Measurements from ENCODE around the gene PMEL. TPM values are rescaled to one million over a fixed set of nuclear protein-coding genes. Genes with fewer than 3 reads are reported as not detected.
A peak's percentile ranks its signal among the peaks of the same experiment; 100 is the strongest.

PMEL gene
- total and polyA plus RNA-seq, 9 of the 15 experiments (the other 6 are each of a cell fraction or from before 2014, with no cell fraction given), result 0.36 to 2.0 (median 0.98) TPM

DNA sequence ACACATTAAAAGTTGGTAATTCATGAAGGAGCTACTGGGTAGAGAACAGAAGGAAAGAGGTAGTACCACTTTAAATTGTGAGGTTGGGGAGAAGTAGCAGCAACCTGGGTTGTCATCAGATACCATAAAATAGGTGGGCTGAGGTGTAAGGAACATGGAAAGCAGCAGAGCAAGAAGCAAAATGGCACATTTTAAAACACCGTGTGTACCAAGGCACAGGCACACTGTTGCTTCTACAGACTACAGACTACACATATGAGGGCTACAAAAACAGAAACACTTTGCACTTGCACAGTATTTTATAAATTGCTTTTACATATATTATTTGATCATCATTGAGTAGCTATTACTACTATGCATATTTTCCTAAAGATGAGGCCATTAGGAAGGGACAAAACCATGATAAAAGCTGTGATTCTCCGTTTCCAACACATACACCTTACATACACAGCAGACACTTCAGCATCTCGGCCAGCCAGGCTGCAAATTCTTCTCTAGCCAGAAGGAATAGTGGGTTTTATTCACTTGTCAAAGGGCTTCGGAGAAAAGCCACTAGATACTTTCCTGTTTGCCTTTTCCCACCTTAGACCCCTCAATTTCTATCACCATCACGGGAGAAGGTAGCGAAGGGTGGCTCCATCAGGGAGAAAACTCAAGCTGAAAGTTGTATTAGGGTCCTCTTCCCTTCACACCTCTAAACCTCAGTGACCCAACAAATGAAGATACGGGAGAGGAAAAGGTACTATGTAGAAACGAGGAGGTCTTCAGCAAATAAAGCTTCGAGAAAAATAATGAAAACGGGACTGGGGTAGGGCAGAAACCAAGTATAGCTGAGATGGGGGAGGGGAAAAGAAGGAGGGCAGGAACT, 39.7 kb downstream of the PMEL start (continued):
- no peak for TF ChIP-seq KDM2B (CRISPR knock-in tag; IDR thresholded peaks at IDR 0.05)
- TF ChIP-seq, protein P1, sequence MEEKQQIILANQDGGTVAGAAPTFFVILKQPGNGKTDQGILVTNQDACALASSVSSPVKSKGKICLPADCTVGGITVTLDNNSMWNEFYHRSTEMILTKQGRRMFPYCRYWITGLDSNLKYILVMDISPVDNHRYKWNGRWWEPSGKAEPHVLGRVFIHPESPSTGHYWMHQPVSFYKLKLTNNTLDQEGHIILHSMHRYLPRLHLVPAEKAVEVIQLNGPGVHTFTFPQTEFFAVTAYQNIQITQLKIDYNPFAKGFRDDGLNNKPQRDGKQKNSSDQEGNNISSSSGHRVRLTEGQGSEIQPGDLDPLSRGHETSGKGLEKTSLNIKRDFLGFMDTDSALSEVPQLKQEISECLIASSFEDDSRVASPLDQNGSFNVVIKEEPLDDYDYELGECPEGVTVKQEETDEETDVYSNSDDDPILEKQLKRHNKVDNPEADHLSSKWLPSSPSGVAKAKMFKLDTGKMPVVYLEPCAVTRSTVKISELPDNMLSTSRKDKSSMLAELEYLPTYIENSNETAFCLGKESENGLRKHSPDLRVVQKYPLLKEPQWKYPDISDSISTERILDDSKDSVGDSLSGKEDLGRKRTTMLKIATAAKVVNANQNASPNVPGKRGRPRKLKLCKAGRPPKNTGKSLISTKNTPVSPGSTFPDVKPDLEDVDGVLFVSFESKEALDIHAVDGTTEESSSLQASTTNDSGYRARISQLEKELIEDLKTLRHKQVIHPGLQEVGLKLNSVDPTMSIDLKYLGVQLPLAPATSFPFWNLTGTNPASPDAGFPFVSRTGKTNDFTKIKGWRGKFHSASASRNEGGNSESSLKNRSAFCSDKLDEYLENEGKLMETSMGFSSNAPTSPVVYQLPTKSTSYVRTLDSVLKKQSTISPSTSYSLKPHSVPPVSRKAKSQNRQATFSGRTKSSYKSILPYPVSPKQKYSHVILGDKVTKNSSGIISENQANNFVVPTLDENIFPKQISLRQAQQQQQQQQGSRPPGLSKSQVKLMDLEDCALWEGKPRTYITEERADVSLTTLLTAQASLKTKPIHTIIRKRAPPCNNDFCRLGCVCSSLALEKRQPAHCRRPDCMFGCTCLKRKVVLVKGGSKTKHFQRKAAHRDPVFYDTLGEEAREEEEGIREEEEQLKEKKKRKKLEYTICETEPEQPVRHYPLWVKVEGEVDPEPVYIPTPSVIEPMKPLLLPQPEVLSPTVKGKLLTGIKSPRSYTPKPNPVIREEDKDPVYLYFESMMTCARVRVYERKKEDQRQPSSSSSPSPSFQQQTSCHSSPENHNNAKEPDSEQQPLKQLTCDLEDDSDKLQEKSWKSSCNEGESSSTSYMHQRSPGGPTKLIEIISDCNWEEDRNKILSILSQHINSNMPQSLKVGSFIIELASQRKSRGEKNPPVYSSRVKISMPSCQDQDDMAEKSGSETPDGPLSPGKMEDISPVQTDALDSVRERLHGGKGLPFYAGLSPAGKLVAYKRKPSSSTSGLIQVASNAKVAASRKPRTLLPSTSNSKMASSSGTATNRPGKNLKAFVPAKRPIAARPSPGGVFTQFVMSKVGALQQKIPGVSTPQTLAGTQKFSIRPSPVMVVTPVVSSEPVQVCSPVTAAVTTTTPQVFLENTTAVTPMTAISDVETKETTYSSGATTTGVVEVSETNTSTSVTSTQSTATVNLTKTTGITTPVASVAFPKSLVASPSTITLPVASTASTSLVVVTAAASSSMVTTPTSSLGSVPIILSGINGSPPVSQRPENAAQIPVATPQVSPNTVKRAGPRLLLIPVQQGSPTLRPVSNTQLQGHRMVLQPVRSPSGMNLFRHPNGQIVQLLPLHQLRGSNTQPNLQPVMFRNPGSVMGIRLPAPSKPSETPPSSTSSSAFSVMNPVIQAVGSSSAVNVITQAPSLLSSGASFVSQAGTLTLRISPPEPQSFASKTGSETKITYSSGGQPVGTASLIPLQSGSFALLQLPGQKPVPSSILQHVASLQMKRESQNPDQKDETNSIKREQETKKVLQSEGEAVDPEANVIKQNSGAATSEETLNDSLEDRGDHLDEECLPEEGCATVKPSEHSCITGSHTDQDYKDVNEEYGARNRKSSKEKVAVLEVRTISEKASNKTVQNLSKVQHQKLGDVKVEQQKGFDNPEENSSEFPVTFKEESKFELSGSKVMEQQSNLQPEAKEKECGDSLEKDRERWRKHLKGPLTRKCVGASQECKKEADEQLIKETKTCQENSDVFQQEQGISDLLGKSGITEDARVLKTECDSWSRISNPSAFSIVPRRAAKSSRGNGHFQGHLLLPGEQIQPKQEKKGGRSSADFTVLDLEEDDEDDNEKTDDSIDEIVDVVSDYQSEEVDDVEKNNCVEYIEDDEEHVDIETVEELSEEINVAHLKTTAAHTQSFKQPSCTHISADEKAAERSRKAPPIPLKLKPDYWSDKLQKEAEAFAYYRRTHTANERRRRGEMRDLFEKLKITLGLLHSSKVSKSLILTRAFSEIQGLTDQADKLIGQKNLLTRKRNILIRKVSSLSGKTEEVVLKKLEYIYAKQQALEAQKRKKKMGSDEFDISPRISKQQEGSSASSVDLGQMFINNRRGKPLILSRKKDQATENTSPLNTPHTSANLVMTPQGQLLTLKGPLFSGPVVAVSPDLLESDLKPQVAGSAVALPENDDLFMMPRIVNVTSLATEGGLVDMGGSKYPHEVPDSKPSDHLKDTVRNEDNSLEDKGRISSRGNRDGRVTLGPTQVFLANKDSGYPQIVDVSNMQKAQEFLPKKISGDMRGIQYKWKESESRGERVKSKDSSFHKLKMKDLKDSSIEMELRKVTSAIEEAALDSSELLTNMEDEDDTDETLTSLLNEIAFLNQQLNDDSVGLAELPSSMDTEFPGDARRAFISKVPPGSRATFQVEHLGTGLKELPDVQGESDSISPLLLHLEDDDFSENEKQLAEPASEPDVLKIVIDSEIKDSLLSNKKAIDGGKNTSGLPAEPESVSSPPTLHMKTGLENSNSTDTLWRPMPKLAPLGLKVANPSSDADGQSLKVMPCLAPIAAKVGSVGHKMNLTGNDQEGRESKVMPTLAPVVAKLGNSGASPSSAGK (IDR thresholded peaks at IDR 0.05), result 0 out of 2 replicates have a peak, but pooled peaks have one; percentile 29
- TF ChIP-seq ZMIZ1 (IDR thresholded peaks at IDR 0.05; ENCODE audit: low read depth in 2 of 2, low read length in 2 of 2), result no peak
- no peak for TF ChIP-seq ILK (tag; IDR thresholded peaks at IDR 0.05; ENCODE audit: borderline replicate concordance, low read depth)
- no peak for TF ChIP-seq NEUROD1 (IDR thresholded peaks at IDR 0.05; ENCODE audit: borderline replicate concordance, low read depth, low read length, partially characterized antibody)
- TF ChIP-seq KDM1A (IDR thresholded peaks at IDR 0.05), result peak in 1 of 2 experiments; percentile 36; a peak in 1 of 4 replicates
- 0 out of 2 replicates have a peak, but pooled peaks have one; percentile 19 for TF ChIP-seq ELF4 (CRISPR knock-in tag; IDR thresholded peaks at IDR 0.05)
- TF ChIP-seq GATA2 (CRISPR knock-in tag; IDR thresholded peaks at IDR 0.05), result no peak
- TF ChIP-seq PPARD (CRISPR knock-in tag; IDR thresholded peaks at IDR 0.05), result no peak
- TF ChIP-seq MBD2 (IDR thresholded peaks at IDR 0.05; ENCODE audit: borderline replicate concordance, low read depth), result no peak
- peak; percentile 71; the same call in 1 of the 2 replicates for TF ChIP-seq OTX1 (CRISPR knock-in tag; IDR thresholded peaks at IDR 0.05)
